Tibial nerve (tissue), 4 donors: ENCODE results near the gene MIX23.

Source experiments
- CTCF ChIP-seq, 5 experiments: fragments of 200-600 bp in 3 of 5; fragments of 450-650 bp in 2 of 5; sonication (generic) in 3 of 5; IDR thresholded peaks; one replicate each; pipeline ENCODE4 v1.5.1; 2016 to 2019; ENCODE audit warnings: antibody characterized with exemption in 5 of 5, mild to moderate bottlenecking in 3 of 5, moderate library complexity in 2 of 5
- EP300 ChIP-seq, 2 donors: sonication (generic); formaldehyde crosslinking; IDR thresholded peaks; one replicate each; pipeline ENCODE4 v1.6.1; 2017; ENCODE audit warnings: antibody characterized with exemption in 2 of 2, mild to moderate bottlenecking in 1 of 2
- POLR2A ChIP-seq, 2 donors: fragments of 450-650 bp; IDR thresholded peaks; one replicate each; pipeline ENCODE4 v1.6.1; 2017; ENCODE audit warnings: antibody characterized with exemption in 2 of 2, mild to moderate bottlenecking in 2 of 2, moderate library complexity in 2 of 2

- TF ChIP-seq POLR2A (IDR thresholded peaks at IDR 0.05) (no peak), CTCF (IDR thresholded peaks at IDR 0.05) (no peak), EP300 (IDR thresholded peaks at IDR 0.05) (no peak)
These were observed 60.6 kb downstream of the MIX23 start for GRCh38 chr3:122322095-122323075.
